ENCODE data around the gene RGMA.

The RGMA gene

GRCh38 chr15:93088981-93089726 is at the start of gene RGMA:
TSS of gene RGMA (minus strand) at chr15:93089211. CDS start at chr15:93088932, 279 bp downstream.
- peak; percentile 78 for DNase-seq

DNA sequence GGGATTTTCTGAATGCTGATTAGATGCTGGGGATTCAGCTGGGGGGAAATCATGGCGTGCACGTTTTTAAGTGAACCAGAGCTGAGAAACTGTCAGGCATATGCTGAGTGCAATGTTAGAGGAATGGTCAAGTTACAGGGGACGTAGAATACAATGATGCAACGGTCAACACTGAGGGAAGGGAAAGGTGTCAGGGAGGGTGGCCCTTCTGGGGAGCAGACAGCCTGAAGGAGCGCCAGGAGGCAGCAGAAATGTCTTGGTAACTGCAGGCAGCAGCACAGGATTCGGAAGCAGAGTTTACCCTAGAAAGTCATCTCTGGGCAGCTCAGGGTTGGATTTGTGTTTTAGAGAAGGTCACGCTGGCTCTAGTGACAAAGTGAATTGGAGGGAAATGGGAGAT is 47.6 kb upstream of the RGMA start:
- no peak for DNase-seq

DNA sequence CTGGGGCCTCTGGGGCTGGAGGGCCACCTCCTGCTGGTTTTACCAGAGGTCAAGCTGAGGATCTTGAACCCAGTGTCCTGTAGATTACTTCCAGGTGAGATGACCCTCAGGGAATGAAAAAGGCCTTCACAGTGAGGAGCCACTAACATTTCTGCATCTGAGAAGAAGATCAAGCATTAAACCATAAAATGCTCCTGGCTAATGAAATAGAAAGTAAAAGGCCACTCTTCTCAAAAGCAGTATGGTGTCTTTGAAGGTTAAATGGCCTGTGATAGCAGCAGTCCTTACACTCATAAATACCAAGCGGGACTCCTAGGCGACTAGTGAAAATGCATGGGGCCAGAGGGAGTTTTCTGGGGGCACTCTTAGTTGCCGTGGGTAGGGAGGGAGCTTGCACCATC is 47.0 kb upstream of the RGMA start:
- DNase-seq = no peak

GRCh38 chr15:93135459-93135858 is 46.4 kb upstream of the RGMA start:
- no peak for DNase-seq

DNA sequence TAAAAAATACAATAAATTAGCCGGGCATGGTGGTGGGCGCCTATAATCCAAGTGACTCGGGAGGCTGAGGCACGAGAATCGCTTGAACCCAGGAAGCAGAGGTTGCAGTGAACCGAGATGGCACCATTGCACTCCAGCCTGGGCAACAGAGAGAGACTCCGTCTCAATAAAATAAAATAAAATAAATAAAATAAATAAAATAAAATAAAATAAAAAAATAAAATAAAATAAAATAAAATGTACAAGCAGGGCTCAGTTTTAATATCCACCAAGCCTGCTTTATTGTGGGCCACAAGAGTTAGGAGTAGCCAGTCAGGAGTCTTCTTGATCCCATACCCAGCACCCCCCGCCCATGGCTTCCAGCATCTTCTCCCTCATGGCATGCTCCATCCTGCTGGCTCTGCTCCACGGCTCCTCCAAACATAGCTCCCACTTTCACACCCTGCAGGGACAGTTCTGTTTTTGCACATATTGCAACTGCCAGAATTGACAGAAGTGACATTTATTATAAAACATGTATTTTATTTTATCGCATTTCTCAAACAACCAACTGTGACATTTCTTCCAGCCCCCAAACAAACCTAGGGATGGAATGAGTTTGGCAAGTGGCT is 42.6 kb upstream of the RGMA start:
- DNase-seq = no peak

- no peak for DNase-seq
These were observed 40.9 kb upstream of the RGMA start for GRCh38 chr15:93129702-93130488.

DNA sequence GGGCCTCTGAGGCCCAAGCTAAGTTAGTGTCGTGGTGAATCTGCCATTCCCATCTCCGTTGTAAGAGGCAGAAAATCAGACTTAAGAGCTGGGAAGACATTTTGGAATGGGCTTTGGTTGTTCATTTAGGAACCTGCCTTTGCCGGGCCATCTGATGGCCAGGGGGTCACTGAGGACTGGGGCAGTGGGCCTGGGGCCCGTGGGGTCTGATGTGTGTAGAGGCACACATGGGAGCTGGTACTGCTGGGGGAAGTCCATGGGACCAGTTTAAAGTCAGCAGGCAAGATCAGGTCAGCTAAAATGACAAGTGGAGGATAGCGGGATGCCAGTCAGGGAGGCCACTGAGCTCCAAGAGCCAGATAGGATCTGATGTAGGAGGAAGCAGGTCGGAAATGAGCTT is 38.3 kb upstream of the RGMA start:
- DNase-seq = no peak

GRCh38 chr15:93126599-93126998 is 37.6 kb upstream of the RGMA start:
- DNase-seq = peak; percentile 94

GRCh38 chr15:93126148-93126547 is 37.1 kb upstream of the RGMA start:
- peak; percentile 73 for DNase-seq

DNA sequence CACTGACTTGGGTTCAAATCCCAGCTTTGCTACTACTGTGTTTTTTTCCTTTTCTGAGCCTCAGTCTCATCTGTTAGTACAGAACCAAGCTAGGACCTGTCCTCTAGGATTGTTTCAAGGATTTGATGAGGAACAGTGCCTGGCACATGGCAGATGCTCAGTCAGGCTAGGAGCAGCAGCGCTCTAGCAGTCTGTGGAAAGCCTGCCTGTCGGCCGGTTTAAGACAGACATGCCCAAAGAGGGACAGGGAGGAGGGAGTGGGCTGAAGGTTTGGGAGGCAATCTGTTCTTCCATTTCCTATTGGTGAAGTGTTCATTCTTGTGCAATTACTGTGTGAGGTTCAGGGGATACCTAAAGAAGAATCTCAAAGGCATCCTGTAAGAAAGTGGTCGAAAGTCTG is 35.1 kb upstream of the RGMA start:
- DNase-seq = no peak

GRCh38 chr15:93121973-93122910 is 33.2 kb upstream of the RGMA start:
- no peak for DNase-seq

- DNase-seq = no peak
These were observed 32.1 kb upstream of the RGMA start for GRCh38 chr15:93121107-93121506.

DNA sequence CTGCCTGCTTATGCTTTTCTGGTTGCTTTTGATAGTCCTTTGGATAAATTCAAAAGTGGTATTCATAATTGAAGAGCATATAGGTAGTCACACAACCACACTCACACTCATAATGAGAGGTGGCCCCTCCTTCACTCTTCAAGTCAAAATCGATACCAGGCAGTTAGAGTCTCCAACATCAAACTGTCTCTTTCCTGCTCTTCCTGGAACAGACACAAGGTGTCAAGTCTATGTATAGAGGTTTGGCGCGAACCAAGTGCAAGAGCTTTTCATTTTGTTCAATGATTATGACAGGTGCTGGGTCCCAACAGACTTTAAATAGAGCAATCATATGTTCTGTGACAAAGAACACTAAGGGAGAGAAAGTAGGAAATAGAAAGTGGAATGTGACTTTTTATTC is 29.9 kb upstream of the RGMA start:
- DNase-seq = no peak

- DNase-seq = no peak
These were observed 22.4 kb upstream of the RGMA start for GRCh38 chr15:93111451-93111850.

DNA sequence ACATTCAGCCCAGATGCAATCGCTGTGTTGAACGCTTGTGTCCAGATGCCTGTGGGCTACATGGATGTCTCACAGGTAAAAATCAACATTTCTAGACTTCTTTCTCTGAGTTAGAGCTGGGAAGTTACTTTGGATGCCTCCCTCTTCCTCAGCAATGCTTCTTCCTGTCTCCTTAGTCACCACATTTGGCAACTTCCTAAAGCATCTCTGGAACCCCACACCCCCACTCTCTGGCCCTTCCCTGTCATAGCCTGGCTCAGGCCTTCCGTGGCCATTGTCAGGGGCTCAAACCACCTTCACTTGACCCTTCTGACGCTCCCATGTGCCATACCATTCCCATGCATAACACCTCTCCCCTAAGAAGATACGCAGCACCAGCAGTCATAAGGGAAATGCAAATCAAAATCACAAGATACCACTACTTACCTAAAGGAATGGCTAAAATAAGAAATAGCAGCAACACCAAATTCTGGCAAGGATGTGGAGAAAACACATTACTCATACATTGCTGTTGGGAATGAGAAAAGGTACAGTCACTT is 21.6 kb upstream of the RGMA start:
- DNase-seq = no peak

GRCh38 chr15:93109336-93110102 is 20.5 kb upstream of the RGMA start:
- DNase-seq = no peak

GRCh38 chr15:93107646-93108045 is 18.6 kb upstream of the RGMA start:
- DNase-seq = no peak

- DNase-seq = no peak
These were observed 16.5 kb upstream of the RGMA start for GRCh38 chr15:93105485-93105884.

DNA sequence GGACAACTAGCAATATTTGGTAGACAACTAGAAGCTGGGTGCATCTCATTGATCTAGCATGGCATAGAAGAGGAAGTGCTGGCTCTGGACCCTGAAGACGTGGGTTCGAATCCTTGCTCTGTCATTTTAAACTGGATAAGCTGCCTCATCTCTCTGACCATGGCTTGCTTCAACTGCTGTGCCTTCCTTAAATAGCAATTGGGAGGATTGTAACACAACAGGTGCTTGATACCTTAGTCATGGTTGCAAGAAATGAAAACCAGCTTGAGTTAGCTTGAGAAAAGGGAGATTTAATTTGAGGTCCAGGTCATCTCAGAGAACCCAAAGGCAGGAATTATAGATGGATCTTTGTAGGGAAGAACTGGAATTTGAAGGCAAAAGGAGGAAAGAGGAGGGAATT is 14.8 kb upstream of the RGMA start:
- DNase-seq = no peak

GRCh38 chr15:93102211-93102610 is 13.2 kb upstream of the RGMA start:
- DNase-seq = peak; percentile 42

GRCh38 chr15:93093765-93094164 is 4.8 kb upstream of the RGMA start:
- no peak for DNase-seq

GRCh38 chr15:93091465-93091864 is 2.5 kb upstream of the RGMA start:
- no peak for DNase-seq

All from right hindlimb (tissue), 1 donor.